ENCODE results near the gene SEPSECS.

The SEPSECS gene

DNA sequence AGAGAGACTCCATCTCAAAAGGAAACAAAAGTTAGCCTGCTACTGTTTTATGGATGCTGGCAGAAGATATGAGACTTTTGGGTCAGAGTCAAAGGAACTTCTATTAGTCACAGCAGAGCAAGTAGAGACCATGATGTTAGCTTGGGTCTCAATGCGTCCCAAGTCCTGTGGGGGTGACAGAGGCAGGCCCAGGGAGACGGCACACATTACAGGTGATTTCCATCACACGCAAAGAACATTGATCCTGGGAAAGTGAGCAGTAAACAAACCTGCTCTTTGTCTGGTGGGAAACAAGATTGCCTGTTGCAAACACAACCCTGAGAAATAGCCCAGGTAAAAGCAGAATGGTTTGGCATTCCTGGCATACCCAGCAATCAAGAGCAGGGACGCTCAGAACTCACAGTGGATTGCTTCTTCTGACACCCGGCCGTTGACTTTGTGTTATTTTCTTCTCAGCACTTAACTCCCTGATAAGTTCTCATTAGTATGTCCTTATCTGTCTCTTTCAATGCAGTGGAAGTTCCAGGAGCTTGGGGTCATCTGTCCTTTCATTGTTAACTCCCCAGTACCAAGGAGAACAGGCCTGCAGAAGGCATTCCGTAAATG lies 78.3 kb downstream of the SEPSECS start:
- DNase-seq (ENCODE audit: low read depth) = no peak

DNA sequence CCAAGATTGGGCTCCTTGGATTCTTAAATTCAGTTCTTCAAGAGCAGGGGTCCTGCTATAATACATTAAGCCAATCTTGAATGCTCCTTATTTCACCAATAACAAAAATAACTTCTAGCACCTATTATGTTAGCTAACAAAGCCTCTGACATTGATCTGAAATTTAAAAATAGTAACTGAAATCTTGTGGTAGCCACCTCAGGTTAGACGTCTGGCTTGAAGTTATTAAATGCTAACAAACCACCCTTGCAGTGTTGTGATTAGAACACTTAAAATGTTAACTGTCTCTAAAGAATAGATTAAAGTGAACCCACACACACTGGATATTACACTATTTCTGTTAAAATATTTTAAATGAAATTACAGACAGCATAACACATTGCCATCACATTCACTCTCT lies 79.7 kb downstream of the SEPSECS start:
- no peak for DNase-seq (ENCODE audit: low read depth)

DNA sequence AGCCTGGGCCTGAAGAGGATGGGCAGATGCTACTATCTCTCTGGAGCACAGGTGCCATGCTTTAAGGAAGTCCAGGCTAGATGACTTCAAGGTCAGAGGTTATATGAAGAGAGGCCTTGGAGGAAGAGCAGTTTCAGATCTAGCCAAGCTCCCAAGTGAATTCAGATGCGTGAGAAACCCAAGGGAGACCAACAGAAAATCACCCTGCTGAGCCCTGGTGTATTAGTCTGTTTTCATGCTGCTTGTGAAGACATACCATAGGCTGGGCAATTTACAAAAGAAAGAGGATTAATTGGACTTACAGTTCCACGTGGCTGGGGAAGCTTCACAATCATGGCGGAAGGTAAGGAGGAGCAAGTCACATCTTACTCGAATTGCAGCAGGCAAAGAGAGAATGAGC lies 81.7 kb downstream of the SEPSECS start:
- DNase-seq (ENCODE audit: low read depth) = no peak

DNA sequence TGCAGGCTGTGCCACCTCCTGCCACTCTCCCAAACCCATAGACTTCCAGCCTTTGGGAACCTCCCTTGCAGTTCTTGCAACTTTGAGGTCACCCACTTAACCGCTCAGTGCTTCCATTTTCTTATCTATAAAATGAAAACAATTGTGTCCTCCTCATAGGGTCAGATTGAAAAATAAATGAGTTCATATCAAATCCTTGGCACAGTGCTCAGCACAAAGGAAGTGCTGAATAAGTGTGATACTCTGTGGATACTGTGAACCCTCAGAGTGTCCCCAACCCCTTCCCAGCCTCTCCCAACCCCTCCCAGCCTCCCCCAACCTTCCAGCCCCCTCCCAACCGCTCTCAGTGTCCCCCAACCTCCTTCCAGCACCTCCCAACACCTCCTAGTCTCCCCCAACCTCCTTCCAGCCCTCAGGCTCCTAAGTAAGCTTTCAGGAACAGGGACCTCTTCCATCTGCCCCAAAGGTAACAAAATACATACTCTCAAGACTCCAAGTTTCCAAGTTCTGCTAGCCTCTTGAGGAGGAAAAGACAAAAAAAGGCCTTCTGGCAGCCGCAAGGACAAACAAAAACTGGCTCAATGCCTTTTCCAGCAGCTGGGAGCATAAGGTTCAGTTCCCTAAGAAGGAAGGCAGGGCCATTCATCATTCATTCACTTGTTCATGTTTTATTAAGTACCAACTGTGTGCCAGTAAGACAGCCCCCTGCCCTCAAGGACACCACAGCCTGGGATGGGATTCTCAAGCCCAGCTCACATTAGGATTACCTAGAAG lies 83.4 kb downstream of the SEPSECS start:
- DNase-seq (ENCODE audit: low read depth) = no peak

DNA sequence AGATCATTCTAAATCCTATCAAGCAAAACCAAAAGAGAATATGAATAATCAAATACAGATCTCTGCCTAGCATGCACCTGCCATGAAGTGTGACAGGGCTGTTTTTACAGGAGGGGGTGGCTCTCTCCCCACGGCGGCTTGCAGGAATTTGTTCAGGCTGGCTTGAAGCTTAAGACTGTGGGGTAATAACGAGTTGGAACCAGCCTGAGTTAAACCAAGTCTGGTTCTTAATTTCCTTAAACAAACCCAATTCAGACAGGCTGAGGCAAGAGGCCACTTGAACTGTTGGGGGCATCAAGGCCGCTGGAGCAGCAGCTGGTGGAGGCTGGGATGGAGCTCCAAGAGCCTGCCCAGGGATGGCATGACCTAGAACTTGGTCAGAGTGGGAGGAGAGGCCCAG lies 84.4 kb downstream of the SEPSECS start:
- no peak for DNase-seq (ENCODE audit: low read depth)

DNA sequence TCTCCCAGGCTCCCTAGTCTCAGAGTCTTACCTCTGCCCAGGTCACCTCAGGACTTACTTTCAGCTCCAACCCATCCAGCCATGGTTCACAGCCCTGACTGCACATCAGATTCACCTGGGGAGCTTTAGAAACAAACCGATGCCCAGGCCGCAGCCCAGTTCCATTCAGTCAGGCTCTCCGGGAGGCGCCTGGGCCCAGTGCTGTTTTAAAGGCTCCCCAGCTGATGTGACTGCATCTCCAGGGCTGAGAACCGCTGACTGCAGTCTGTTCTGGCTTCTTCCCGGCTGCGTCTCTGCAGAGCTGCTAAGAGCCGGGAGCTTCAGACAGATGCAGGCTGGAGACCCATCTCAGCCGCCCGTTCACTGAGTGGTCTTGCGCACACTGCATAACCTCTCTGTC lies 85.1 kb downstream of the SEPSECS start:
- DNase-seq (ENCODE audit: low read depth) = no peak

DNA sequence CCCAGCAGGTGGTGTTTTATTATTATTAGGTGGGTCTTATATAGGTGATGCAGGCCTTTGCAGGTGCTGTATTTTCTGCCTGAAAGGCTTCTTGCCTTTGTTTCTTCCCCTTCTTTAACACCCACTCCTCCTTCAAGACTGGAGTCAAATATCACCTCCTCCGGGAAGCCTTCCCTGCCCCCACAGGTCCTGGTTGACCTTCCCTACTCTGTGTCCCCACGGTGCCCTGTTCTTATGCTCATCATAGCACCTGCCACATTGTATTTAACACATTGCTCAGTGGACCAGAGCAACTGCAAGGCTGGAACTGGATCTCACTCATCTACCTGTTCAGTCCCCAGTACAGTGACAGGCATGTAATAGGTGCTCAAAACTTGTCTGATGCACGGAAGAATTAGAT lies 89.7 kb downstream of the SEPSECS start:
- DNase-seq (ENCODE audit: low read depth) = no peak

All from HS-27A (cell line).